Stomach (tissue), 4 donors: ENCODE measurements around the gene CHMP2A.

Experiments
- EP300 ChIP-seq: sonication (generic); formaldehyde crosslinking; IDR thresholded peaks from one replicate; pipeline ENCODE4 v1.6.1; 2017; ENCODE audit warnings: antibody characterized with exemption
- POLR2A ChIP-seq, 4 donors: fragments of 450-650 bp; IDR thresholded peaks; one replicate each; pipeline ENCODE4 v1.6.1; 2016; ENCODE audit warnings: antibody characterized with exemption in 4 of 4, control low read depth in 2 of 4, mild to moderate bottlenecking in 1 of 4, moderate library complexity in 1 of 4
- POLR2AphosphoS5 ChIP-seq, 3 donors: sonication (generic); formaldehyde crosslinking; IDR thresholded peaks; one replicate each; pipeline ENCODE4 v1.6.1; 2016; ENCODE audit warnings: antibody characterized with exemption in 3 of 3
- TF ChIP-seq, protein P1 (sequence below), 7 experiments: fragments of 450-650 bp in 4 of 7; fragments of 200-600 bp in 3 of 7; sonication (generic) in 3 of 7; IDR thresholded peaks; one replicate each; pipeline ENCODE4 v1.5.1; 2016 to 2019; ENCODE audit warnings: antibody characterized with exemption in 7 of 7, control low read depth in 2 of 7, mild to moderate bottlenecking in 1 of 7

GRCh38 chr19:58520257-58520599 is 34.7 kb downstream of the CHMP2A start:
- no peak for TF ChIP-seq EP300
- no peak for TF ChIP-seq POLR2AphosphoS5 (IDR thresholded peaks at IDR 0.05)
- no peak for TF ChIP-seq POLR2A (IDR thresholded peaks at IDR 0.05)
- TF ChIP-seq, protein P1, sequence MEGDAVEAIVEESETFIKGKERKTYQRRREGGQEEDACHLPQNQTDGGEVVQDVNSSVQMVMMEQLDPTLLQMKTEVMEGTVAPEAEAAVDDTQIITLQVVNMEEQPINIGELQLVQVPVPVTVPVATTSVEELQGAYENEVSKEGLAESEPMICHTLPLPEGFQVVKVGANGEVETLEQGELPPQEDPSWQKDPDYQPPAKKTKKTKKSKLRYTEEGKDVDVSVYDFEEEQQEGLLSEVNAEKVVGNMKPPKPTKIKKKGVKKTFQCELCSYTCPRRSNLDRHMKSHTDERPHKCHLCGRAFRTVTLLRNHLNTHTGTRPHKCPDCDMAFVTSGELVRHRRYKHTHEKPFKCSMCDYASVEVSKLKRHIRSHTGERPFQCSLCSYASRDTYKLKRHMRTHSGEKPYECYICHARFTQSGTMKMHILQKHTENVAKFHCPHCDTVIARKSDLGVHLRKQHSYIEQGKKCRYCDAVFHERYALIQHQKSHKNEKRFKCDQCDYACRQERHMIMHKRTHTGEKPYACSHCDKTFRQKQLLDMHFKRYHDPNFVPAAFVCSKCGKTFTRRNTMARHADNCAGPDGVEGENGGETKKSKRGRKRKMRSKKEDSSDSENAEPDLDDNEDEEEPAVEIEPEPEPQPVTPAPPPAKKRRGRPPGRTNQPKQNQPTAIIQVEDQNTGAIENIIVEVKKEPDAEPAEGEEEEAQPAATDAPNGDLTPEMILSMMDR (IDR thresholded peaks at IDR 0.05): no peak
